HG03045 (cell line): Measurements from ENCODE around the gene TMIGD3.
A peak's percentile ranks its signal among the peaks of the same experiment; 100 is the strongest.

ENCODE experiments used
- ATAC-seq: cut with Tn5 transposase; IDR thresholded peaks from one replicate; pipeline ENCODE4 v1.9.1; 2021; ENCODE audit warnings: mild to moderate bottlenecking, moderate library complexity; ENCODE audit not compliant: unreplicated experiment

Gene TMIGD3

GRCh38 chr1:111509997-111510375, 6.6 kb upstream of the TMIGD3 start:
- ATAC-seq = no peak

GRCh38 chr1:111507411-111508201, 4.2 kb upstream of the TMIGD3 start:
- peak; percentile 39 for ATAC-seq

GRCh38 chr1:111506561-111506960, 3.1 kb upstream of the TMIGD3 start:
- no peak for ATAC-seq

- peak; percentile 67 for ATAC-seq
Measured at GRCh38 chr1:111505641-111506119, 2.2 kb upstream of the TMIGD3 start.

- ATAC-seq = no peak
Measured at GRCh38 chr1:111504097-111504496, 664 bp upstream of the TMIGD3 start.

- no peak for ATAC-seq
Measured at GRCh38 chr1:111501645-111502044, 1.8 kb downstream of the TMIGD3 start.

GRCh38 chr1:111499026-111499785, 4.2 kb downstream of the TMIGD3 start:
- no peak for ATAC-seq

- ATAC-seq = no peak
Measured at GRCh38 chr1:111497592-111497991, 5.8 kb downstream of the TMIGD3 start.

GRCh38 chr1:111496398-111496797, 7.0 kb downstream of the TMIGD3 start:
- ATAC-seq = no peak

GRCh38 chr1:111491070-111491469, 12.4 kb downstream of the TMIGD3 start:
- no peak for ATAC-seq

GRCh38 chr1:111490220-111490619, 13.2 kb downstream of the TMIGD3 start:
- ATAC-seq = no peak

GRCh38 chr1:111489604-111490003, 13.8 kb downstream of the TMIGD3 start:
- no peak for ATAC-seq

GRCh38 chr1:111488669-111489068, 14.8 kb downstream of the TMIGD3 start:
- ATAC-seq = no peak

- ATAC-seq = no peak
Measured at GRCh38 chr1:111487133-111487532, 16.3 kb downstream of the TMIGD3 start.

- ATAC-seq = no peak
Measured at GRCh38 chr1:111486431-111486830, 17.0 kb downstream of the TMIGD3 start.

- no peak for ATAC-seq
Measured at GRCh38 chr1:111484391-111485026, 18.9 kb downstream of the TMIGD3 start.

GRCh38 chr1:111483876-111484275, 19.6 kb downstream of the TMIGD3 start:
- ATAC-seq = no peak

- no peak for ATAC-seq
Measured at GRCh38 chr1:111483166-111483565, 20.3 kb downstream of the TMIGD3 start.

GRCh38 chr1:111481387-111482221, 21.8 kb downstream of the TMIGD3 start:
- ATAC-seq = peak; percentile 55

GRCh38 chr1:111480674-111481073, 22.8 kb downstream of the TMIGD3 start:
- no peak for ATAC-seq
